Activated CD4-positive, alpha-beta T cell treated with anti-CD3 and anti-CD28 coated beads, Interleukin-2, Interleukin-6, amounts not matched to agents 100 ng/mL and 50 ng/mL, durations not matched to agents 16 hours and 8 hours (primary cell): ENCODE measurements around the gene POU2AF1.

Experiments used
- DNase-seq: peaks from one replicate; pipeline ENCODE4 v3.0.0-alpha.2; 2020

Gene POU2AF1

GRCh38 chr11:111309215-111309915 is 69.7 kb downstream of the POU2AF1 start:
- no peak for DNase-seq

GRCh38 chr11:111308140-111308539 is 70.9 kb downstream of the POU2AF1 start:
- DNase-seq = no peak

DNA sequence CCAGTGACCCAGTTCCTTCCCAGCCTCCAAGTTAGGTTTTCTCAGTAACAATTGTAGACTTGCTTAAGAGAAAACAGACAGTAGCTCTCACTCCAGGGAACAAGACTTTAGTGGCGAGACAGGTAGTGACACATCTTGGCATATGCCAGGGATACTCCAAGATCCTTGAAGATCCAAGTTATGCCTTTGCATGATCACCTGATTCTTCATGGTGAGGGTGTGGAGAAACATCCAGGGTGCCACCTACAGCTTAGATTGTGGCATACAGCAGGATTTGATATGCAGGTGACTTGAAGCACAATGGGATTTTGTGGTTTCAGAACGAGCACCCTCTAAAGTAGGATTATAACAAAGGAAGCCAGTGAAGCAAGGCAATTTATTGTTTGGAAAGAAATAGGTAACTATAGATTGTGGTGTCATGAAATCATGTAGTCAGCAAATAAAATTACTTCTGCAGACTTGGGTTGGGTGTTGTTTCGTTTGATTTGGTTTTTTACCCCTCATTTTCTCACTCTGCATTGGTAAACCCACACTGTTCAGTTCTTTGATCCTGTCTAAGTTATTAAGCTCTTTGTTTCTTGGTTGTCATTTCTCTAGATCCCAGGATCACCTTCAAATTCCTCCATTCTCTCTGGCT is 71.5 kb downstream of the POU2AF1 start:
- DNase-seq = no peak

DNA sequence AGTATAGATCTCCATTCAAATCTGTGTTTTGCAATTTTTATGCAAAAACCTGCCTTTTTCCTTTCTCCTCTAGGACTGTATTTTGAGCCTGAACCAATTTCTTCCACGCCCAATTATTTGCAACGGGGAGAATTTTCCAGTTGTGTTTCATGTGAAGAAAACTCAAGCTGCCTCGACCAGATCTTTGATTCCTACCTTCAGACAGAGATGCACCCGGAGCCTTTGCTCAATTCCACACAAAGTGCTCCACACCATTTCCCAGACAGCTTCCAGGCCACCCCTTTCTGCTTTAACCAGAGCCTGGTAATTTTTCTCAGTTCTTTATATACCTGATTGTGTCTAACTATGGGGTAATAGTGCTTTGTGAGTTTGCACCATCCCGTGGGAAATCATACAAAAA is 72.8 kb downstream of the POU2AF1 start:
- no peak for DNase-seq

- no peak for DNase-seq
Observed at GRCh38 chr11:111305876-111306275, 73.2 kb downstream of the POU2AF1 start.

- no peak for DNase-seq
Observed at GRCh38 chr11:111305162-111305802, 73.8 kb downstream of the POU2AF1 start.

- no peak for DNase-seq
Observed at GRCh38 chr11:111303461-111303860, 75.6 kb downstream of the POU2AF1 start.

DNA sequence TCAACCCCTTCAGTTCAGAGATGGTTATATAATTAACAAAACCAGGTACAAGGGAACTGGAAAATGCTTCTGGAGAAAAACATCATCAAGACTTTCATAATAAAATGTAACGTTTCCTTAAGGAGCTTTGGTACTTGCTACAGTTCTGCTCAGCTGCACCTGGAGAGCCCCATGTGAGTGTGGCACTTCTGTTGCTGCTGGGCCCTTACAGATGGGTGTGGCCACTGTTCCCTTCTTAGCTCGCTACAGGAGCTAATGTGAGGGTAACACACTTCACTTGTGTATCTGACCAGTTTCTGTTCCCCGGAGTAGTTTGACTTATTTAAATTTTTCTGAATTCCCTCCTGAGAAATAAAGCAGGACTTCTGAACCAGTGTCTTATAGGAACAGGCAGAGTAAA is 76.8 kb downstream of the POU2AF1 start:
- no peak for DNase-seq
